ENCODE data around the gene GRM1.

GRM1 gene

DNA sequence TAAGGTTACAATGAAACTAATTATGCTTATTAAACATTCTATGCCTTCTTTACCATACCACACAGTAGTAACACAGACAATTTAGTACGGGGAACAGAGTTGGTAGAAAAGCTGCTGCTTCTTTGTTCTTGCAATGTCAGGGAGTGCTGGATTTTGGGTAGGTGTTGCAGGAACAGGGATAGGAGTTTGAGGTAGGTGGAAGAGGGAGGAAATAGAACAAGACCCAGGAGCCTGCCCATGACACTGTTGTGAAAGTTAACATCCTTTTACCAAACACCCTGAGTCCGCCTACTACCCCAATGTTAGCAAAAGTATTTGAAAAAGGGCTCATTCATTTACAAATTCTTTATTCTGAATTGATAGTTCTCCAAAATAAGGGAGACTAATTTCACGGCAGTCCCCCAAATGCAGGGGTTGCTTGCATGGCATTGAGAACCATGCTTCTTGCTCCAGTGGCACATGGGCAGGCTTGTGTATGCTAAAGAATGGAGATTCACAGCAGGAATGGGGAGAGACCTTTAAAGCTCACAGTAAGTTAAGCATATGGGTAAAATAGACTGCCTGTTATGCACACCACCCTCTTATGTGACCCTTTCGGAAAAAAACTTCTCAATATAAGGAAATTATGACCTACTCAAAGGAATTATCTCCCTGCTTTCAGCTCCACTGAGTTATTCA, 181.7 kb downstream of the GRM1 start:
- Histone ChIP-seq H3K4me3 (no peak overlapping the region), H3K27ac (no peak overlapping the region), H3K4me1 (no peaks in the 10 kb centered on the region), H3K36me3 (no peaks in the 10 kb centered on the region), H3K9me3 (no peaks in the 10 kb centered on the region), H3K27me3 (no peaks in the 10 kb centered on the region)
- intact Hi-C loops (cut with DNase I; ENCODE audit: low total_unique reads), result no loop called here
- DNase-seq, result no peak
- TF ChIP-seq, protein P1, sequence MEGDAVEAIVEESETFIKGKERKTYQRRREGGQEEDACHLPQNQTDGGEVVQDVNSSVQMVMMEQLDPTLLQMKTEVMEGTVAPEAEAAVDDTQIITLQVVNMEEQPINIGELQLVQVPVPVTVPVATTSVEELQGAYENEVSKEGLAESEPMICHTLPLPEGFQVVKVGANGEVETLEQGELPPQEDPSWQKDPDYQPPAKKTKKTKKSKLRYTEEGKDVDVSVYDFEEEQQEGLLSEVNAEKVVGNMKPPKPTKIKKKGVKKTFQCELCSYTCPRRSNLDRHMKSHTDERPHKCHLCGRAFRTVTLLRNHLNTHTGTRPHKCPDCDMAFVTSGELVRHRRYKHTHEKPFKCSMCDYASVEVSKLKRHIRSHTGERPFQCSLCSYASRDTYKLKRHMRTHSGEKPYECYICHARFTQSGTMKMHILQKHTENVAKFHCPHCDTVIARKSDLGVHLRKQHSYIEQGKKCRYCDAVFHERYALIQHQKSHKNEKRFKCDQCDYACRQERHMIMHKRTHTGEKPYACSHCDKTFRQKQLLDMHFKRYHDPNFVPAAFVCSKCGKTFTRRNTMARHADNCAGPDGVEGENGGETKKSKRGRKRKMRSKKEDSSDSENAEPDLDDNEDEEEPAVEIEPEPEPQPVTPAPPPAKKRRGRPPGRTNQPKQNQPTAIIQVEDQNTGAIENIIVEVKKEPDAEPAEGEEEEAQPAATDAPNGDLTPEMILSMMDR (IDR thresholded peaks at IDR 0.05), result no peak

DNA sequence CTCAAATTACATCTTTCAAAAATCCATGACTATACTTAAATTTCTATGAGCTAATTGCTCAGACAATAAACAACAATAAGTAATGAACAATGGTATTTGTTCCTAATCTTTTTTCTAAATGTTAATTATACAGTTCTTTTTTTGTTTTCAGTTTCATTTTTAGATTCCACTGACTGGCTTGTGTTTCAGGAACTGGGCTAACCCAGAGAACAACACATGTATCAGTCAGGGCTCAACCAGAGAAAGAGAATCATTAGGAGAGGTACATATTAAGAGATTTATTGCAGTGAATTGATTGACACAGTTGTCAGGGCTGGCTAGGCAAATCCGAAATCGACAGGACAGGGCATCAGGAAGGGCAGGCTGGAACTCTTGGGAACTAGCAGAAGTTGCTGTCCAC, 182.8 kb downstream of the GRM1 start:
- no peaks in the 10 kb centered on the region for H3K27me3 ChIP-seq
- intact Hi-C loops (cut with DNase I; ENCODE audit: low total_unique reads), result no loop called here
- no peak overlapping the region for H3K27ac ChIP-seq
- TF ChIP-seq, protein P1 (IDR thresholded peaks at IDR 0.05), result no peak
- no peak overlapping the region for H3K4me3 ChIP-seq
- H3K36me3 ChIP-seq, result no peaks in the 10 kb centered on the region
- DNase-seq, result no peak
- H3K4me1 ChIP-seq, result no peaks in the 10 kb centered on the region
- H3K9me3 ChIP-seq, result no peaks in the 10 kb centered on the region

DNA sequence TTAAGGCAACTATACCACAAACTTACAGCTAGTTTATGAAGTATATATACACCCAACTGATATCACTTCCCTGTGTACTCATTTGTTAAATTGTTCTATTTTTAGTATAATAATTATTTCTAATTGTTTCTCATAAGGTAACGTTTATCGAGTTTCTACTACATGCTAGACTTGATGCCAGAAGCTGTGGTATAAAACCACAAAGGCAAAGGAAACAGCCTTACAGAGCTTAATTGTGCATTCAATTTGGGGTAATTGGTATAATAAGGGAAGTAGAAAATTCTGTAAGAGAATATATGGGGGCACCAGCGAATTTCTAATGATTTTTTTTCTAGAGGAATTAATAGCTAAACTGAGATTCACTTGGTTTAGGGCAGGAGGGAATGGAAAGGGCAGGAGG, 183.9 kb downstream of the GRM1 start:
- TF ChIP-seq, protein P1 (IDR thresholded peaks at IDR 0.05), result no peak
- no peaks in the 10 kb centered on the region for H3K9me3 ChIP-seq
- H3K4me3 ChIP-seq, result no peak overlapping the region
- H3K4me1 ChIP-seq, result no peaks in the 10 kb centered on the region
- no peak overlapping the region for H3K27ac ChIP-seq
- intact Hi-C loops (cut with DNase I; ENCODE audit: low total_unique reads), result no loop called here
- no peaks in the 10 kb centered on the region for H3K27me3 ChIP-seq
- H3K36me3 ChIP-seq, result no peaks in the 10 kb centered on the region
- DNase-seq, result no peak

DNA sequence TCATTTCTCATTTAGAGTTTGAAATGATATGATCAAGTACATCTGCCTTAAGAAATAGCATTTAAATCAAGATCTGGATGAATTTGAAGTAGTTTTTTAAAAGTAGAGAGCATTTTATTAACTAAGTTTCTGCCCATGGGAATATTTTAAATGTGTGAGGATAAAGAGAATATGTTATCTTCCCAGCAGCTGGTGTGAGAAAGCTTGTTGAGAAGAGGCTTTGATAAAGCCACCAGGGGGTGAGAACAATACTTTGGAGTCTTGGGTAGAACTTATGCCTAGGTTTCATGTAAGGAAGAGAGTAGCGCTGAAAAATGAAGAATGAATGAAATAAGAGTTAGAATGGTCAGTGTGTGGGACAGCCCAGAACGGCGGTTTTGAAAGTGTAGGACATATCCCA, 190.2 kb downstream of the GRM1 start:
- intact Hi-C loops (cut with DNase I; ENCODE audit: low total_unique reads), result no loop called here
- no peak for DNase-seq
- H3K27ac ChIP-seq, result no peak overlapping the region
- H3K36me3 ChIP-seq, result no peaks in the 10 kb centered on the region
- no peak overlapping the region for H3K4me3 ChIP-seq
- TF ChIP-seq, protein P1 (IDR thresholded peaks at IDR 0.05), result no peak
- no peaks in the 10 kb centered on the region for H3K9me3 ChIP-seq
- no peaks in the 10 kb centered on the region for H3K27me3 ChIP-seq
- H3K4me1 ChIP-seq, result no peaks in the 10 kb centered on the region

DNA sequence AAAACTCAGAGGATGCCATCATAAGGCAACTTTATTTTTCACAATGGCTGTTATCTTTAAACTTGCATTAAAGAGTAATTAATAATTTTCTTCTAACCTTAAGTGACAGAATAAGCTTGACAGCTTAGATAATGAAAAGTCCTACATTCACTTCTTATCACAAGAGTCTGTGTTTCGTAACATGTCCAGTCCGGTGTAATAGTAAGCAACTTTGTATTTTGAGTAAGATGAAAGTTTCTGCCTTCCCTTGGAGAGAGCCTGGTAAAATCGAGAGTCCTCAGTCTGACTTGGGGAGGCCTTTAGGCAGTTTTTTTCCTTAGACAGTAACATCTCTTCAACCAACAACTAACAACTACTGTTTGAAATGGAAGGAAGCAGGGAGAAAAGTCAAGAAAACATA, 195.6 kb downstream of the GRM1 start:
- no peak overlapping the region for H3K4me3 ChIP-seq
- H3K4me1 ChIP-seq, result no peaks in the 10 kb centered on the region
- H3K9me3 ChIP-seq, result no peaks in the 10 kb centered on the region
- DNase-seq, result no peak
- TF ChIP-seq, protein P1 (IDR thresholded peaks at IDR 0.05), result no peak
- intact Hi-C loops (cut with DNase I; ENCODE audit: low total_unique reads), result no loop called here
- H3K27me3 ChIP-seq, result no peaks in the 10 kb centered on the region
- no peak overlapping the region for H3K27ac ChIP-seq
- H3K36me3 ChIP-seq, result no peaks in the 10 kb centered on the region

DNA sequence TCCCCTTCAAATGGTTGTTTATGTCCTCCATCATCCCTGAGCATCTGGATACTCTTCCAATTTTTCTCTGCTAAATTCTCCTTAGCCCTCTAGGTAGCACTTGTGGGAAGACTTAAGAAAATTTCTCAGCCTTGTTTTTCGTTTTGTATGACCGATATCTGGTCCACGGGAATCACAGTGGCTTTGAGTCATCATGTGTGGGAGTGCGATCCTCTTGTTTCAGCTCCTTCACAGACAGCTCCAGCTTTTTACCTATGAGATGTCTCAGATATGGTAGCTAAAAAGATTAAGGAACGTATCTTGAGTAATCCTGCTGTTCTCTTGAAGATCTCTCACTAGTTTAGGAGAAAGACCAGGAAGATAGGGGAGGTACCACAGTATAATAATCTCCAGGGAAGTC, 196.1 kb downstream of the GRM1 start:
- no peaks in the 10 kb centered on the region for H3K4me1 ChIP-seq
- TF ChIP-seq, protein P1 (IDR thresholded peaks at IDR 0.05), result no peak
- H3K27ac ChIP-seq, result no peak overlapping the region
- H3K9me3 ChIP-seq, result no peaks in the 10 kb centered on the region
- no peak overlapping the region for H3K4me3 ChIP-seq
- intact Hi-C loops (cut with DNase I; ENCODE audit: low total_unique reads), result no loop called here
- H3K36me3 ChIP-seq, result no peaks in the 10 kb centered on the region
- no peaks in the 10 kb centered on the region for H3K27me3 ChIP-seq
- DNase-seq, result no peak

Data from tibial artery (tissue), 4 donors.